Pancreas (tissue), 10 donors: Measurements from ENCODE around the gene KRTAP20-2. TPM values are rescaled to one million over a fixed set of nuclear protein-coding genes. Genes with fewer than 3 reads are reported as not detected.

ENCODE experiments used
- ATAC-seq, 4 donors: fragments of 200-7000 bp; cut with Tn5 transposase; one replicate each; pipeline versions ENCODE4 v1.8.0 to v1.9.1; 2020; ENCODE audit warnings: mild to moderate bottlenecking in 4 of 4, moderate library complexity in 4 of 4
- DNase-seq, 6 donors: peaks; one replicate each; pipeline ENCODE4 v3.0.0-alpha.2; 2020
- FAIRE-seq: peaks from 2 replicates; lab custom pipeline; 2012; peaks lifted over from hg19 to GRCh38; lab: Jason Lieb, UNC
- H3K27ac ChIP-seq, 4 donors: fragments of 200-600 bp; sonication (generic); 1 replicate in 3 of 4; 2 replicates in 1 of 4; pipeline versions ENCODE4 v1.5.0 to v1.8.0; 2020
- H3K27me3 ChIP-seq, 4 donors: fragments of 200-600 bp; one replicate each; pipeline ENCODE4 v1.8.0; 2021
- H3K36me3 ChIP-seq, 3 donors: fragments of 200-600 bp; sonication (generic) in 1 of 3; one replicate each; pipeline versions ENCODE4 v1.5.0 to v1.8.0; 2020 to 2021
- H3K4me1 ChIP-seq, 3 donors: fragments of 200-600 bp; one replicate each; pipeline ENCODE4 v1.8.0; 2021
- H3K4me3 ChIP-seq, 4 donors: fragments of 200-600 bp; sonication (generic) in 2 of 4; one replicate each; pipeline versions ENCODE4 v1.5.0 to v1.8.0; 2020 to 2021
- H3K9me3 ChIP-seq, 4 donors: fragments of 200-600 bp; one replicate each; pipeline ENCODE4 v1.8.0; 2021
- CTCF ChIP-seq, 4 donors: fragments of 200-600 bp; sonication (generic) in 3 of 4; IDR thresholded peaks; one replicate each; pipeline versions ENCODE4 v1.5.0 to v1.8.0; 2021; ENCODE audit warnings: antibody characterized with exemption in 4 of 4
- WGBS, 2 donors: extraction: QIAGEN DNeasy Blood & Tissue Kit; methylation state at CpG; one replicate each; pipeline ENCODE4 v1.1.7; 2013; 5-methylcytosine and 5-hydroxymethylcytosine counted together
- intact Hi-C, 3 donors: fragments of 100-400 bp; cut with DNase I; formaldehyde crosslinking; loops; one replicate each; pipeline versions ENCODE4 v1.11.1 to v1.14.2; 2022
- polyA plus RNA-seq, 2 donors: library from polyadenylated mRNA; stranded (reverse); fragments of 200-250 nt; gene quantifications; one replicate each; pipeline ENCODE4 v1.2.3, GENCODE V29; 2013
- total RNA-seq, 6 donors: library from RNA; stranded (reverse); fragmentation: NEBNext Ultra II Directional in 4 of 6; extraction: Animal tissue kit (Norgen Biotek cat#: 25700) in 4 of 6; gene quantifications; one replicate each; pipeline versions ENCODE4 v1.2.1 to v1.2.4, GENCODE V29; 2021 to 2023
- donor health status: healthy with polysubstance abuse.
- donor health status: DM: no; HTN: no; CAD: no; lungs with moderate emphysema.
- donor health status: DM: no; HTN: no; CAD: no.
- donor health status: control.
- donor health status: control.
- donor health status: Bipolar disorder and iron deficiency.
- donor health status: DM: yes; HTN: yes; CAD: no.
- donor health status: DM: no; HTN: no; CAD: no.
- donor health status: DM: no; HTN: no; CAD: no.
- donor health status: DM: yes; HTN: yes; CAD: no.

The KRTAP20-2 gene
- total RNA-seq (not detected), polyA plus RNA-seq (not detected)

- H3K4me1 ChIP-seq = no peaks in the 10 kb centered on the region
- no peaks in the 10 kb centered on the region for H3K36me3 ChIP-seq
- no peaks in the 10 kb centered on the region for H3K27me3 ChIP-seq
- H3K27ac ChIP-seq = no peak within 1 kb of the TSS
- DNase-seq (no peak), ATAC-seq (no peak), FAIRE-seq (no peak)
- intact Hi-C loops = no loop called here
- no peaks in the 10 kb centered on the region for H3K9me3 ChIP-seq
- TF ChIP-seq CTCF (IDR thresholded peaks at IDR 0.05) = no peak
- 75 to 92% methylated on average over 1 of the region's 1 CpG for WGBS, 2 donors
- no peak within 1 kb of the TSS for H3K4me3 ChIP-seq
Measured at GRCh38 chr21:30634906-30635305, at the start of gene KRTAP20-2. TSS of gene KRTAP20-2 (plus strand) at chr21:30635206. CDS start at chr21:30635264, 58 bp downstream.

GRCh38 chr21:30590297-30590696 is 44.7 kb upstream of the KRTAP20-2 start, which contains the start of gene KRTAP22-2:
TSS of gene KRTAP22-2 (minus strand) at chr21:30590397.
- Histone ChIP-seq H3K27ac (no peak within 1 kb of the TSS), H3K4me1 (no peaks in the 10 kb centered on the region), H3K9me3 (no peaks in the 10 kb centered on the region), H3K27me3 (no peaks in the 10 kb centered on the region), H3K36me3 (no peaks in the 10 kb centered on the region), H3K4me3 (no peak within 1 kb of the TSS)
- DNase-seq (no peak), ATAC-seq (no peak), FAIRE-seq (no peak)
- TF ChIP-seq CTCF (IDR thresholded peaks at IDR 0.05) = no peak
- intact Hi-C loops = no loop called here

GRCh38 chr21:30592140-30592539 is 42.9 kb upstream of the KRTAP20-2 start, which contains the start of gene KRTAP6-3:
TSS of gene KRTAP6-3 (plus strand) at chr21:30592440. CDS start at chr21:30592446, 6 bp downstream.
- DNase-seq = no peak
- no peaks in the 10 kb centered on the region for H3K9me3 ChIP-seq
- H3K27me3 ChIP-seq = no peaks in the 10 kb centered on the region
- no peak for ATAC-seq
- no peak within 1 kb of the TSS for H3K27ac ChIP-seq
- TF ChIP-seq CTCF (IDR thresholded peaks at IDR 0.05) = no peak
- no peaks in the 10 kb centered on the region for H3K4me1 ChIP-seq
- 89 to 97% methylated on average over 4 of the region's 4 CpGs for WGBS, 2 donors
- no peak within 1 kb of the TSS for H3K4me3 ChIP-seq
- intact Hi-C loops = no loop called here
- FAIRE-seq = no peak
- no peaks in the 10 kb centered on the region for H3K36me3 ChIP-seq

GRCh38 chr21:30598802-30599201 is 36.2 kb upstream of the KRTAP20-2 start, which contains the start of gene KRTAP6-2:
TSS of gene KRTAP6-2 (minus strand) at chr21:30598902. CDS start at chr21:30598874, 28 bp downstream.
- Histone ChIP-seq H3K4me3 (no peak within 1 kb of the TSS), H3K27ac (no peak within 1 kb of the TSS), H3K36me3 (no peaks in the 10 kb centered on the region), H3K4me1 (no peaks in the 10 kb centered on the region), H3K27me3 (no peaks in the 10 kb centered on the region), H3K9me3 (no peaks in the 10 kb centered on the region)
- TF ChIP-seq CTCF (IDR thresholded peaks at IDR 0.05) = no peak
- intact Hi-C loops = no loop called here
- FAIRE-seq (no peak), DNase-seq (no peak), ATAC-seq (no peak)
- WGBS, 2 donors = 91 to 92% methylated on average over 6 of the region's 6 CpGs

GRCh38 chr21:30600787-30601186 is 34.2 kb upstream of the KRTAP20-2 start, which contains the start of gene KRTAP22-1:
TSS of gene KRTAP22-1 (plus strand) at chr21:30601087.
- H3K36me3 ChIP-seq = no peaks in the 10 kb centered on the region
- no peak for FAIRE-seq
- intact Hi-C loops = no loop called here
- no peak for DNase-seq
- no peak for TF ChIP-seq CTCF (IDR thresholded peaks at IDR 0.05)
- no peak within 1 kb of the TSS for H3K4me3 ChIP-seq
- no peaks in the 10 kb centered on the region for H3K9me3 ChIP-seq
- no peak within 1 kb of the TSS for H3K27ac ChIP-seq
- H3K4me1 ChIP-seq = no peaks in the 10 kb centered on the region
- H3K27me3 ChIP-seq = no peaks in the 10 kb centered on the region
- ATAC-seq = no peak
- 33 to 35% methylated on average over 1 of the region's 1 CpG for WGBS, 2 donors
